Immature natural killer cell (primary cell): Measurements from ENCODE around the gene RCC2. TPM values are rescaled to one million over a fixed set of nuclear protein-coding genes. Genes with fewer than 3 reads are reported as not detected.
A peak's percentile ranks its signal among the peaks of the same experiment; 100 is the strongest.

Experiments used
- DNase-seq, 3 donors: peaks; one replicate each; pipeline ENCODE4 v3.0.0; 2022; ENCODE audit warnings: mixed read lengths in 1 of 3
- H3K27ac Mint-ChIP-seq, 6 donors: one replicate each; pipeline ENCODE4 v1.8.0; 2020; ENCODE audit warnings: mixed read lengths in 6 of 6, mild to moderate bottlenecking in 5 of 6, inconsistent platforms in 4 of 6, moderate library complexity in 3 of 6
- H3K27me3 Mint-ChIP-seq, 3 donors: one replicate each; pipeline ENCODE4 v1.8.0; 2020 to 2021; ENCODE audit warnings: low read depth in 3 of 3, mild to moderate bottlenecking in 3 of 3, mixed read lengths in 3 of 3, moderate library complexity in 3 of 3, inconsistent platforms in 1 of 3
- H3K36me3 Mint-ChIP-seq, 3 donors: one replicate each; pipeline ENCODE4 v1.8.0; 2020; ENCODE audit warnings: mixed read lengths in 3 of 3, inconsistent platforms in 2 of 3, mild to moderate bottlenecking in 2 of 3
- H3K4me1 Mint-ChIP-seq, 2 donors: one replicate each; pipeline ENCODE4 v1.8.0; 2020; ENCODE audit warnings: inconsistent platforms in 2 of 2, mild to moderate bottlenecking in 2 of 2, mixed read lengths in 2 of 2, moderate library complexity in 1 of 2
- H3K4me3 Mint-ChIP-seq, 5 donors: one replicate each; pipeline ENCODE4 v1.8.0; 2020; ENCODE audit warnings: mild to moderate bottlenecking in 5 of 5, mixed read lengths in 5 of 5, inconsistent platforms in 3 of 5, moderate library complexity in 3 of 5
- H3K9me3 Mint-ChIP-seq, 6 donors: one replicate each; pipeline ENCODE4 v1.8.0; 2020; ENCODE audit warnings: mild to moderate bottlenecking in 6 of 6, mixed read lengths in 6 of 6, inconsistent platforms in 4 of 6, moderate library complexity in 3 of 6
- polyA plus RNA-seq, 3 donors: library from polyadenylated mRNA; unstranded; fragments of 300-500 nt; fragmentation: Illumina TruSeq; gene quantifications; one replicate each; pipeline ENCODE4 v1.2.3, GENCODE V29; 2021

RCC2 gene
- polyA plus RNA-seq, 3 donors from 2014 or later: 22.8 to 35.5 (median 28.1) TPM

GRCh38 chr1:17404034-17404684, 35.3 kb downstream of the RCC2 start:
- Mint-ChIP-seq H3K27ac (no peak overlapping the region), H3K9me3 (no peaks in the 10 kb centered on the region), H3K36me3 (peaks cover 7 to 18% (median 12%) of the 10 kb centered on the region in 3 donors), H3K4me1 (peaks cover 0 to 2% of the 10 kb centered on the region in 2 donors), H3K4me3 (no peak overlapping the region), H3K27me3 (peaks cover 0 to 6% (median 0%) of the 10 kb centered on the region in 3 donors)
- no peak for DNase-seq

GRCh38 chr1:17403081-17403480, 36.4 kb downstream of the RCC2 start:
- no peak overlapping the region for H3K4me3 Mint-ChIP-seq
- no peak overlapping the region for H3K27ac Mint-ChIP-seq
- H3K27me3 Mint-ChIP-seq: peaks cover 0 to 3% (median 0%) of the 10 kb centered on the region in 3 donors
- peaks cover 0 to 2% of the 10 kb centered on the region in 2 donors for H3K4me1 Mint-ChIP-seq
- DNase-seq: no peak
- no peaks in the 10 kb centered on the region for H3K9me3 Mint-ChIP-seq
- H3K36me3 Mint-ChIP-seq: peaks cover 5 to 8% (median 7%) of the 10 kb centered on the region in 3 donors

- Mint-ChIP-seq H3K4me3 (no peak overlapping the region), H3K4me1 (peaks cover 0 to 1% of the 10 kb centered on the region in 2 donors), H3K36me3 (peaks cover 0 to 1% (median 0%) of the 10 kb centered on the region in 3 donors), H3K27ac (peak overlapping the region in 1 of 6 donors; percentile 22), H3K27me3 (peaks cover 0 to 3% (median 0%) of the 10 kb centered on the region in 3 donors), H3K9me3 (no peaks in the 10 kb centered on the region)
- DNase-seq: no peak
Observed at GRCh38 chr1:17401841-17402240, 37.6 kb downstream of the RCC2 start.

- no peaks in the 10 kb centered on the region for H3K9me3 Mint-ChIP-seq
- DNase-seq: no peak
- no peaks in the 10 kb centered on the region for H3K4me1 Mint-ChIP-seq
- peak overlapping the region in 1 of 6 donors; percentile 37 for H3K27ac Mint-ChIP-seq
- H3K36me3 Mint-ChIP-seq: no peaks in the 10 kb centered on the region
- peaks cover 0 to 2% (median 0%) of the 10 kb centered on the region in 3 donors for H3K27me3 Mint-ChIP-seq
- H3K4me3 Mint-ChIP-seq: no peak overlapping the region
Observed at GRCh38 chr1:17400725-17401341, 38.6 kb downstream of the RCC2 start.

GRCh38 chr1:17397910-17398695, 41.4 kb downstream of the RCC2 start:
- Mint-ChIP-seq H3K4me1 (peaks cover 6 to 9% of the 10 kb centered on the region in 2 donors), H3K9me3 (no peaks in the 10 kb centered on the region), H3K27ac (no peak overlapping the region), H3K27me3 (peaks cover 0 to 2% (median under 1%) of the 10 kb centered on the region in 3 donors), H3K36me3 (no peaks in the 10 kb centered on the region), H3K4me3 (no peak overlapping the region)
- DNase-seq: no peak

- no peaks in the 10 kb centered on the region for H3K9me3 Mint-ChIP-seq
- peak overlapping the region in 4 of 5 donors; percentile 1 to 72 (median 37) for H3K4me3 Mint-ChIP-seq
- H3K36me3 Mint-ChIP-seq: no peaks in the 10 kb centered on the region
- H3K27me3 Mint-ChIP-seq: peaks cover 3 to 10% (median 6%) of the 10 kb centered on the region in 3 donors
- peaks cover 13 to 17% of the 10 kb centered on the region in 2 donors for H3K4me1 Mint-ChIP-seq
- H3K27ac Mint-ChIP-seq: peak overlapping the region in 4 of 6 donors; percentile 3 to 61 (median 44)
- DNase-seq: no peak
Observed at GRCh38 chr1:17393230-17393629, 46.2 kb downstream of the RCC2 start.

- no peak for DNase-seq
- Mint-ChIP-seq H3K4me3 (no peak overlapping the region), H3K9me3 (no peaks in the 10 kb centered on the region), H3K27ac (peak overlapping the region in 2 of 6 donors; percentile 17 to 56), H3K4me1 (peaks cover 13 to 17% of the 10 kb centered on the region in 2 donors), H3K27me3 (peaks cover 3 to 10% (median 6%) of the 10 kb centered on the region in 3 donors), H3K36me3 (no peaks in the 10 kb centered on the region)
Observed at GRCh38 chr1:17392199-17392740, 47.2 kb downstream of the RCC2 start.

GRCh38 chr1:17381161-17381560, 58.3 kb downstream of the RCC2 start:
- H3K36me3 Mint-ChIP-seq: no peaks in the 10 kb centered on the region
- H3K9me3 Mint-ChIP-seq: no peaks in the 10 kb centered on the region
- H3K4me1 Mint-ChIP-seq: no peaks in the 10 kb centered on the region
- no peak overlapping the region for H3K27ac Mint-ChIP-seq
- DNase-seq: no peak
- no peak overlapping the region for H3K4me3 Mint-ChIP-seq
- peaks cover 3 to 5% (median 4%) of the 10 kb centered on the region in 3 donors for H3K27me3 Mint-ChIP-seq

- Mint-ChIP-seq H3K36me3 (no peaks in the 10 kb centered on the region), H3K27me3 (peaks cover 0 to 4% (median 3%) of the 10 kb centered on the region in 3 donors), H3K4me1 (no peaks in the 10 kb centered on the region), H3K9me3 (no peaks in the 10 kb centered on the region), H3K27ac (no peak overlapping the region), H3K4me3 (no peak overlapping the region)
- DNase-seq: no peak
Observed at GRCh38 chr1:17377325-17377953, 62.0 kb downstream of the RCC2 start.

GRCh38 chr1:17375651-17376050, 63.8 kb downstream of the RCC2 start:
- Mint-ChIP-seq H3K36me3 (no peaks in the 10 kb centered on the region), H3K4me3 (no peak overlapping the region), H3K27me3 (peaks cover 2 to 3% (median 3%) of the 10 kb centered on the region in 3 donors), H3K4me1 (no peaks in the 10 kb centered on the region), H3K9me3 (no peaks in the 10 kb centered on the region), H3K27ac (no peak overlapping the region)
- no peak for DNase-seq

GRCh38 chr1:17372955-17373354, 66.5 kb downstream of the RCC2 start:
- H3K4me1 Mint-ChIP-seq: no peaks in the 10 kb centered on the region
- H3K36me3 Mint-ChIP-seq: no peaks in the 10 kb centered on the region
- no peaks in the 10 kb centered on the region for H3K9me3 Mint-ChIP-seq
- H3K4me3 Mint-ChIP-seq: no peak overlapping the region
- DNase-seq: no peak
- no peak overlapping the region for H3K27ac Mint-ChIP-seq
- peaks cover 2% of the 10 kb centered on the region in 3 donors for H3K27me3 Mint-ChIP-seq

- H3K36me3 Mint-ChIP-seq: no peaks in the 10 kb centered on the region
- H3K27ac Mint-ChIP-seq: no peak within 1 kb of the TSS
- H3K27me3 Mint-ChIP-seq: peaks cover 0 to 2% (median 2%) of the 10 kb centered on the region in 3 donors
- no peaks in the 10 kb centered on the region for H3K4me1 Mint-ChIP-seq
- DNase-seq: no peak
- no peak within 1 kb of the TSS for H3K4me3 Mint-ChIP-seq
- H3K9me3 Mint-ChIP-seq: no peaks in the 10 kb centered on the region
Observed at GRCh38 chr1:17371896-17372295, 67.6 kb downstream of the RCC2 start, which contains the start of gene PADI6. TSS of gene PADI6 (plus strand) at chr1:17372196. CDS start at chr1:17372246, 50 bp downstream.

- no peaks in the 10 kb centered on the region for H3K4me1 Mint-ChIP-seq
- DNase-seq: no peak
Observed at GRCh38 chr1:17370618-17371017, 68.9 kb downstream of the RCC2 start.

More at GRCh38 chr1:17370618-17371017, 68.9 kb downstream of the RCC2 start:
- H3K4me3 Mint-ChIP-seq: no peak overlapping the region
- no peak overlapping the region for H3K27ac Mint-ChIP-seq
- H3K27me3 Mint-ChIP-seq: peaks cover 0 to 2% (median 2%) of the 10 kb centered on the region in 3 donors
- H3K9me3 Mint-ChIP-seq: no peaks in the 10 kb centered on the region
- no peaks in the 10 kb centered on the region for H3K36me3 Mint-ChIP-seq
